ENCODE measurements around the gene KBTBD3.
A peak's percentile ranks its signal among the peaks of the same experiment; 100 is the strongest.

Gene KBTBD3

GRCh38 chr11:106076919-106077608 lies at the start of gene KBTBD3:
Gene KBTBD3 (minus strand): TSS chr11:106077347. CDS start chr11:106059097, 18,250 bp downstream.
- H3K4me3 ChIP-seq (replicated peaks in 1 of 2; ENCODE audit: low read depth in 2 of 2, low read length in 2 of 2), result peak within 1 kb of the TSS; percentile 89 to 92
- peak; percentile 42 for TF ChIP-seq CTCF (IDR thresholded peaks at IDR 0.05; ENCODE audit: low read depth, low read length)
- peak; percentile 99 to 100 for DNase-seq (ENCODE audit: low read depth in 2 of 2)

GRCh38 chr11:106121570-106122320 lies 44.6 kb upstream of the KBTBD3 start:
- DNase-seq (ENCODE audit: low read depth in 2 of 2), result peak in 1 of 2 donors; percentile 49
- H3K4me3 ChIP-seq (replicated peaks in 1 of 2; ENCODE audit: low read depth in 2 of 2, low read length in 2 of 2), result no peak overlapping the region
- TF ChIP-seq CTCF (IDR thresholded peaks at IDR 0.05; ENCODE audit: low read depth, low read length), result no peak

- TF ChIP-seq CTCF (IDR thresholded peaks at IDR 0.05; ENCODE audit: low read depth, low read length), result no peak
- no peak for DNase-seq (ENCODE audit: low read depth in 2 of 2)
- no peak overlapping the region for H3K4me3 ChIP-seq (replicated peaks in 1 of 2; ENCODE audit: low read depth in 2 of 2, low read length in 2 of 2)
These were observed 28.8 kb upstream of the KBTBD3 start for GRCh38 chr11:106105986-106106385.

GRCh38 chr11:106101819-106102218 lies 24.7 kb upstream of the KBTBD3 start:
- H3K4me3 ChIP-seq (replicated peaks in 1 of 2; ENCODE audit: low read depth in 2 of 2, low read length in 2 of 2), result no peak overlapping the region
- TF ChIP-seq CTCF (IDR thresholded peaks at IDR 0.05; ENCODE audit: low read depth, low read length), result no peak
- DNase-seq (ENCODE audit: low read depth in 2 of 2), result peak; percentile 12 to 59

GRCh38 chr11:106101370-106101769 lies 24.2 kb upstream of the KBTBD3 start:
- no peak for TF ChIP-seq CTCF (IDR thresholded peaks at IDR 0.05; ENCODE audit: low read depth, low read length)
- no peak overlapping the region for H3K4me3 ChIP-seq (replicated peaks in 1 of 2; ENCODE audit: low read depth in 2 of 2, low read length in 2 of 2)
- DNase-seq (ENCODE audit: low read depth in 2 of 2), result no peak

- DNase-seq (ENCODE audit: low read depth in 2 of 2), result no peak
- no peak overlapping the region for H3K4me3 ChIP-seq (replicated peaks in 1 of 2; ENCODE audit: low read depth in 2 of 2, low read length in 2 of 2)
- TF ChIP-seq CTCF (IDR thresholded peaks at IDR 0.05; ENCODE audit: low read depth, low read length), result no peak
These were observed 21.9 kb upstream of the KBTBD3 start for GRCh38 chr11:106098893-106099553.
